Inflammatory macrophage (primary cell): ENCODE measurements around the gene CRIM1.

Experiments used
- DNase-seq, 2 donors: peaks; one replicate each; pipeline ENCODE4 v3.0.0-alpha.2; 2020 to 2022

CRIM1 gene

DNA sequence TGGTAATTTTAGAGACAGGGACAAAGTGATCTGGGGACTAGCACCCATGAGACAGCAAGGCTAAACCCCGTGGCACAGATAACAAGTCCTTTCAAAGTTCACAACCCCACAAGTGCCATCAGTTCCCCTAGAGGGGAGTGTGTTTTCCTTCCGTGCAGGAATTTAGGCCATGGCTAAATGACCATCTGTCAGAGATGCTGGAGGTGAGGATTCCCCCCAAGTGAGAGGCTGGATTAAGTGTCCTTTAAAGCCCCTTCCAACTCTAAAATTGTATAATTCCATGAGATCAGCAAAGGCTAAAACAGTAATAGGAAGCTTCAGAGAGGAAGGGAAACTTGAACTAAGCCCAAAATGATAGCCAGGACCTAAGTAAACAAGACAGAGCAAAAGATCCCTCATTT is 233.7 kb downstream of the CRIM1 start:
- no peak for DNase-seq

DNA sequence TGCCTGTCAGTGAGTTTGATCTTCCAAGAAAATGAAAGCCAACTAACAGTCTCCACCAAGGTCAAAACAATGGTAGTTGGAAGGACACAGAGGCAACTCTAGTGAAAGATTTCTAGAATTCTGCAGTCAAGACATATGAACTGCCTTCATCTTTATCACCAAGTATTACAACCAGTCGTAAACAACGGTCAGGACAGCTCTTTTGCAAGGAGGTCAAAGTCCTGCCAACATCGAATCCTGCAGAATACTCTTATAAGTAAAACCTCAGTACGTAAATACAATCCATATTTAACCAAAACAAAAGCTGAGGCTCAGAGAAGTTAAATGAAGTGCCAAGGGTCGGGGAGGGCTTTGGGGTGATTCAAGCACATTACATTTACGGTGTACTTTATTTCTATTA is 239.3 kb downstream of the CRIM1 start:
- DNase-seq, result no peak

DNA sequence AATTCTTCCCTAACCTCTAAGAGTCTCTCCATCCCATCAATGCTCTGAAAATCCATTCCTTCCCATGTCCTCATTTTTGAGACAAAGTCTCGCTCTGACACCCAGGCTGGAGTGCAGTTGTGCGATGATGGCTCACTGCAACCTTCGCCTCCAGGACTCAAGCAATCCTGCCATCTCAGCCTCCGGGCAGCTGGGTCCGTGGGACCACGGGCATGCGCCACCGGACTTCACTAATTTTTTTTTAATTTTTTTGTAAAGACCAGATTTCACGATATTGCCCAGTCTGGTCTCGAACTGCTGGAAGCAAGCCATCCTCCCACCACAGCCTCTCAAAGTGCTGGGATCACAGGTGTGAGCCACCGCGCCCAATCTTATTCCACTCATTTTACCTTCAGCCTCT is 240.8 kb downstream of the CRIM1 start:
- no peak for DNase-seq

DNA sequence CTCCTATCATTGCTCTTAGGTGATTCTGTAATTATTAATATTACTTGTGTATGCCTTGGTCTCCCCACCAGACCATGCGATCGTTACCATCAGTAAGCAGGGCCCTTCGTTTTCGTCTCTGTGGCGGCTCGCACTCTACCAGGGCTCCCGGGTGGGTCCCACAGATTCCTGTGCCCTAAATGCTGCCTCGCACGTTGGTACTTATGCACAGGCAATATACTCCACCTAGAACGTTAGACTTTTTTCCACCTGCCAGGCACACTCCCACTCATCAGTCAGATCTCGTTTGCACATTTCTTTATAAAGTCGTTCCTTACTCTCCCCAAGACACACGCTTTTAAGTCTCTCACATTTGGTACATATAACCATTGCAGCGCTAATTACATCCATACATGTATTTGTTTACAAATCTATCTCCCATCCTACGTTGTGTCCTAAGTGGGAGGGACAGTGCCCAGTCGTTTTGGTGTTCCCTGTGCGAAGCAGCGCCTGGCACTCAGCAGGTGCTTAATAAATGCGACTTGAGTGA is 241.5 kb downstream of the CRIM1 start:
- no peak for DNase-seq

DNA sequence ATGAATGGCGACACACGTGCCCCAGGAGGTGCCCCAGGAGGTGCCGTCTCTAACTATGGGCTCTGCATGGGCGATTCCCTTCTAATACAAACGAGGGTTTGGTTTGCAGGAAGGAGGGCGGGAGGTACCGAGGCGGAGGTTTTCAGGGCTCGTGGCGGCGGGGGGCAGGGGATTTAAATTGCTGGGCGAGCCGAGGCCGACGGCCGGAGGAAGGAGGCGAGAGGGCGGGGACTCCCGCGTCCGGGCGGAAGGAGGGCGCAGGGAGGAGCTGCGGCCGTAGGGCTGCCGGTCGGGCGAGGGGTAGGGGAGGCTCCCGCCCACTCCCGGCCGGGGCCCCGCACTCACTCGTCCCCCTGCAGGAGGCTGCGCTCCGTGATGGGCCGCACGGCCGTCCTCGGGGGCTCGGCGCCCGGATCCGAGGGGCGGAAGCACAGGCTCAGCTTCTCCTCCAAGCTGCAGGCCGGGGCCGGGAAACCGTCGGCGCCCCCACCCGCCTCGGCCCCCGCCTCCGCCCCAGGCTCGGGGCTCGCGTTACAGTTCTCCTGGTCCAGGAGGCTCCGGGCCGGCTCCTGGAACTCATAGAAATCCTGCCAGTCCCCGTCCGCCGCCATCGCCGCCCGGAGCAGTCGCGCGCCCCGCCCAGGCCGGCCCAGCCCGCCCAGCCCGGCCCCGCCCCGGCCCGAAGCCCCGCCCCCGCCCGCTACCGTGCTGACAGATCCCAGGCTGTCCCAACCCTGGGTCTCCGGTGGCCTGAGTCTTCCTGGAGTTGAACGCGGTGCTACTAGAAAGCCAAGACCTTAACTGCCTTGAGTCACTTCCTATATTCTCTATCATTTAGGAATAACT is 242.2 kb downstream of the CRIM1 start, which contains the start of gene FEZ2:
Gene FEZ2 (minus strand): TSS at position 637 of the 846 bp plus-strand sequence. CDS start 26 bp downstream, at position 611.
- DNase-seq, result peak; percentile 73 to 80
